22Rv1 (cell line): Measurements from ENCODE around the gene ARHGEF10L.

Source experiments
- CTCF ChIP-seq: fragments of 450-650 bp; IDR thresholded peaks from 2 replicates; pipeline ENCODE4 v1.5.1; 2017; ENCODE audit warnings: mild to moderate bottlenecking
- ZFX ChIP-seq: fragments of 450-650 bp; IDR thresholded peaks from 2 replicates; pipeline ENCODE4 v1.6.1; 2017; ENCODE audit warnings: antibody characterized with exemption, borderline replicate concordance

- TF ChIP-seq CTCF (no peak), ZFX (no peak)
Measured at GRCh38 chr1:17731460-17731859, 192.0 kb downstream of the ARHGEF10L start.
